H9 (cell line): Measurements from ENCODE around the gene GFRA1. TPM values are rescaled to one million over a fixed set of nuclear protein-coding genes. Genes with fewer than 3 reads are reported as not detected.

Source experiments
- DNase-seq: peaks from one replicate; pipeline ENCODE4 v3.0.0-alpha.2; 2017
- H2AFZ ChIP-seq: one replicate; pipeline ENCODE4 v1.6.1; 2013; ENCODE audit warnings: mild to moderate bottlenecking, low read length, control low read depth, moderate library complexity
- H2AK5ac ChIP-seq: 2 replicates; pipeline ENCODE4 v1.6.1; 2013; ENCODE audit warnings: low read length, control low read depth, mixed read lengths; ENCODE audit not compliant: insufficient read length
- H2BK120ac ChIP-seq: one replicate; pipeline ENCODE4 v1.6.1; 2013; ENCODE audit warnings: low read depth, mild to moderate bottlenecking, low read length, control low read depth, inconsistent platforms; ENCODE audit not compliant: poor library complexity, severe bottlenecking
- H2BK12ac ChIP-seq: 2 replicates; pipeline ENCODE4 v1.6.1; 2013; ENCODE audit warnings: low read length, control low read depth, mixed read lengths, low read depth; ENCODE audit not compliant: insufficient read length
- H2BK15ac ChIP-seq: 2 replicates; pipeline ENCODE4 v1.6.1; 2013; ENCODE audit warnings: low read depth, low read length, control low read depth
- H2BK20ac ChIP-seq: one replicate; pipeline ENCODE4 v1.6.1; 2013; ENCODE audit warnings: low read depth, mild to moderate bottlenecking, low read length, control low read depth, inconsistent platforms; ENCODE audit not compliant: poor library complexity, severe bottlenecking
- H2BK5ac ChIP-seq: 2 replicates; pipeline ENCODE4 v1.6.1; 2013; ENCODE audit warnings: low read length, control low read depth, mixed read lengths; ENCODE audit not compliant: insufficient read length
- H3K14ac ChIP-seq: 2 replicates; pipeline ENCODE4 v1.6.1; 2013; ENCODE audit warnings: low read length, control low read depth; ENCODE audit not compliant: insufficient read depth
- H3K18ac ChIP-seq: 2 replicates; pipeline ENCODE4 v1.6.1; 2013; ENCODE audit warnings: low read depth, mild to moderate bottlenecking, mixed read lengths, low read length, control low read depth; ENCODE audit not compliant: insufficient read length
- H3K23ac ChIP-seq: 2 replicates; pipeline ENCODE4 v1.6.1; 2013; ENCODE audit warnings: low read length, control low read depth, mixed read lengths, low read depth; ENCODE audit not compliant: insufficient read length
- H3K23me2 ChIP-seq: 2 replicates; pipeline ENCODE4 v1.6.1; 2013; ENCODE audit warnings: low read depth, mild to moderate bottlenecking, mixed read lengths, low read length, control low read depth; ENCODE audit not compliant: insufficient read length, poor library complexity, severe bottlenecking
- H3K27ac ChIP-seq: 2 replicates; pipeline ENCODE4 v1.5.1; 2013; ENCODE audit warnings: low read length, control low read depth, mixed read lengths, low read depth; ENCODE audit not compliant: insufficient read length
- H3K27me3 ChIP-seq: 2 replicates; pipeline ENCODE4 v1.6.1; 2013; ENCODE audit warnings: low read length, control low read depth, inconsistent platforms; ENCODE audit not compliant: insufficient read depth
- H3K4ac ChIP-seq: 2 replicates; pipeline ENCODE4 v1.6.1; 2013; ENCODE audit warnings: low read depth, mild to moderate bottlenecking, control low read depth, inconsistent platforms, low read length, moderate library complexity
- H3K4me1 ChIP-seq: 2 replicates; pipeline ENCODE4 v1.6.1; 2013; ENCODE audit warnings: low read length, control low read depth, inconsistent platforms; ENCODE audit not compliant: insufficient read depth
- H3K4me2 ChIP-seq: 2 replicates; pipeline ENCODE4 v1.6.1; 2013; ENCODE audit warnings: low read length, control low read depth, mixed read lengths; ENCODE audit not compliant: insufficient read length, insufficient read depth
- H3K56ac ChIP-seq: 2 replicates; pipeline ENCODE4 v1.6.1; 2013; ENCODE audit warnings: low read depth, mild to moderate bottlenecking, mixed read lengths, low read length, control low read depth; ENCODE audit not compliant: insufficient read length
- H3K79me1 ChIP-seq: 2 replicates; pipeline ENCODE4 v1.6.1; 2013; ENCODE audit warnings: low read depth, mild to moderate bottlenecking, moderate library complexity, low read length, control low read depth, inconsistent platforms; ENCODE audit not compliant: insufficient read depth, poor library complexity, severe bottlenecking
- H3K79me2 ChIP-seq: 2 replicates; pipeline ENCODE4 v1.6.1; 2013; ENCODE audit warnings: low read length, control low read depth, inconsistent platforms; ENCODE audit not compliant: insufficient read depth
- H3K9ac ChIP-seq: 2 replicates; pipeline ENCODE4 v1.6.1; 2013; ENCODE audit warnings: low read length, control low read depth, mixed read lengths; ENCODE audit not compliant: insufficient read length; ENCODE audit errors: extremely low read depth
- H3K9me3 ChIP-seq: one replicate; pipeline ENCODE4 v1.6.1; 2013; ENCODE audit warnings: low read depth, low read length, inconsistent platforms; ENCODE audit not compliant: control insufficient read depth
- H3T11ph ChIP-seq: one replicate; pipeline ENCODE4 v1.6.1; 2013; ENCODE audit warnings: mild to moderate bottlenecking, low read length, control low read depth, inconsistent platforms
- H4K20me1 ChIP-seq: one replicate; pipeline ENCODE4 v1.6.1; 2013; ENCODE audit not compliant: control insufficient read depth, insufficient read length, insufficient read depth
- H4K5ac ChIP-seq: 2 replicates; pipeline ENCODE4 v1.6.1; 2013; ENCODE audit warnings: low read depth, mild to moderate bottlenecking, mixed read lengths, low read length, control low read depth; ENCODE audit not compliant: insufficient read length
- H4K8ac ChIP-seq: replicated peaks from 2 replicates; pipeline ENCODE4 v1.6.1; 2013; ENCODE audit warnings: low read length, control low read depth, mixed read lengths, low read depth; ENCODE audit not compliant: insufficient read length
- H4K91ac ChIP-seq: 2 replicates; pipeline ENCODE4 v1.6.1; 2013; ENCODE audit warnings: low read depth, mild to moderate bottlenecking, moderate library complexity, mixed read lengths, low read length, control low read depth; ENCODE audit not compliant: insufficient read length
- H3K27ac Mint-ChIP-seq, 3 experiments: 2 replicates in 2 of 3; 3 replicates in 1 of 3; pipeline ENCODE4 v1.8.0; 2020 to 2021; ENCODE audit warnings: mixed read lengths in 3 of 3, mild to moderate bottlenecking in 1 of 3, moderate library complexity in 1 of 3
- H3K27me3 Mint-ChIP-seq: 2 replicates; pipeline ENCODE4 v1.8.0; 2021; ENCODE audit warnings: low read depth, mild to moderate bottlenecking, moderate library complexity, mixed read lengths
- H3K36me3 Mint-ChIP-seq, 3 experiments: 2 replicates in 2 of 3; 3 replicates in 1 of 3; pipeline ENCODE4 v1.8.0; 2020 to 2021; ENCODE audit warnings: low read depth in 3 of 3, mixed read lengths in 3 of 3; ENCODE audit not compliant: insufficient read depth in 1 of 3
- H3K4me1 Mint-ChIP-seq, 2 experiments: 2 replicates each; pipeline ENCODE4 v1.8.0; 2020; ENCODE audit warnings: mixed read lengths in 2 of 2
- H3K4me3 Mint-ChIP-seq, 2 experiments: 2 replicates in 1 of 2; 3 replicates in 1 of 2; pipeline ENCODE4 v1.8.0; 2020 to 2021; ENCODE audit warnings: mild to moderate bottlenecking in 2 of 2, mixed read lengths in 2 of 2, moderate library complexity in 1 of 2
- H3K9me3 Mint-ChIP-seq, 2 experiments: 2 replicates in 1 of 2; 3 replicates in 1 of 2; pipeline ENCODE4 v1.8.0; 2020; ENCODE audit warnings: mild to moderate bottlenecking in 2 of 2, mixed read lengths in 2 of 2, moderate library complexity in 1 of 2
- WGBS: extraction: QIAGEN DNeasy Blood & Tissue Kit; methylation state at CpG from one replicate; pipeline ENCODE4 v1.1.7; 2013; ENCODE audit warnings: missing lambda C conversion rate, low lambda C conversion rate, mixed read lengths; ENCODE audit not compliant: insufficient read length; ENCODE audit errors: extremely low coverage; 5-methylcytosine and 5-hydroxymethylcytosine counted together
- total RNA-seq: library from RNA; stranded (reverse); gene quantifications from 2 replicates; pipeline ENCODE4 v1.2.1, GENCODE V29; 2021
- TF ChIP-seq, protein P1 (sequence below): fragments of 200-600 bp; sonication (generic); conservative IDR thresholded peaks from 3 replicates; pipeline ENCODE4 v1.8.0; 2021; ENCODE audit warnings: antibody characterized with exemption, mild to moderate bottlenecking

The GFRA1 gene
- total RNA-seq, 1 experiment from 2014 or later: 0.24 TPM

GRCh38 chr10:116139886-116140285, 133.1 kb downstream of the GFRA1 start:
- no peak overlapping the region for H2BK5ac ChIP-seq
- H3K18ac ChIP-seq: no peak overlapping the region
- no peaks in the 10 kb centered on the region; the same call in 1 of the 2 replicates for H3K4me1 ChIP-seq
- no peak overlapping the region for H3K23ac ChIP-seq
- TF ChIP-seq, protein P1, sequence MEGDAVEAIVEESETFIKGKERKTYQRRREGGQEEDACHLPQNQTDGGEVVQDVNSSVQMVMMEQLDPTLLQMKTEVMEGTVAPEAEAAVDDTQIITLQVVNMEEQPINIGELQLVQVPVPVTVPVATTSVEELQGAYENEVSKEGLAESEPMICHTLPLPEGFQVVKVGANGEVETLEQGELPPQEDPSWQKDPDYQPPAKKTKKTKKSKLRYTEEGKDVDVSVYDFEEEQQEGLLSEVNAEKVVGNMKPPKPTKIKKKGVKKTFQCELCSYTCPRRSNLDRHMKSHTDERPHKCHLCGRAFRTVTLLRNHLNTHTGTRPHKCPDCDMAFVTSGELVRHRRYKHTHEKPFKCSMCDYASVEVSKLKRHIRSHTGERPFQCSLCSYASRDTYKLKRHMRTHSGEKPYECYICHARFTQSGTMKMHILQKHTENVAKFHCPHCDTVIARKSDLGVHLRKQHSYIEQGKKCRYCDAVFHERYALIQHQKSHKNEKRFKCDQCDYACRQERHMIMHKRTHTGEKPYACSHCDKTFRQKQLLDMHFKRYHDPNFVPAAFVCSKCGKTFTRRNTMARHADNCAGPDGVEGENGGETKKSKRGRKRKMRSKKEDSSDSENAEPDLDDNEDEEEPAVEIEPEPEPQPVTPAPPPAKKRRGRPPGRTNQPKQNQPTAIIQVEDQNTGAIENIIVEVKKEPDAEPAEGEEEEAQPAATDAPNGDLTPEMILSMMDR: no peak
- H2BK120ac ChIP-seq: no peak overlapping the region
- no peak overlapping the region for H3K27ac ChIP-seq
- H4K20me1 ChIP-seq: no peaks in the 10 kb centered on the region
- no peak overlapping the region for H3K4ac ChIP-seq
- H4K91ac ChIP-seq: no peak overlapping the region
- H4K8ac ChIP-seq: no peak overlapping the region
- Mint-ChIP-seq H3K36me3 (no peaks in the 10 kb centered on the region), H3K27ac (no peak overlapping the region), H3K4me3 (no peak overlapping the region), H3K9me3 (no peaks in the 10 kb centered on the region; a peak in 1 of 5 replicates), H3K27me3 (peaks cover 2% of the 10 kb centered on the region; the same call in 1 of the 2 replicates), H3K4me1 (peaks cover 14 to 24% of the 10 kb centered on the region in 2 experiments)
- no peaks in the 10 kb centered on the region for H3K79me1 ChIP-seq
- no peaks in the 10 kb centered on the region for H3K27me3 ChIP-seq
- H2AFZ ChIP-seq: no peak overlapping the region
- no peak overlapping the region for H3T11ph ChIP-seq
- no peak overlapping the region for H3K56ac ChIP-seq
- H3K9me3 ChIP-seq: no peaks in the 10 kb centered on the region
- H3K4me2 ChIP-seq: no peak overlapping the region
- H3K23me2 ChIP-seq: no peaks in the 10 kb centered on the region
- H4K5ac ChIP-seq: no peak overlapping the region
- no peaks in the 10 kb centered on the region for H3K79me2 ChIP-seq
- no peak overlapping the region for H2BK20ac ChIP-seq
- no peak for DNase-seq
- no peak overlapping the region for H2BK15ac ChIP-seq
- H3K14ac ChIP-seq: no peak overlapping the region
- H2BK12ac ChIP-seq: no peak overlapping the region
- no peak overlapping the region for H3K9ac ChIP-seq
- H2AK5ac ChIP-seq: no peak overlapping the region
- WGBS: no CpG with 5 or more reads among the region's 3 CpGs
